ENCODE results near the gene HIPK2.

The HIPK2 gene

DNA sequence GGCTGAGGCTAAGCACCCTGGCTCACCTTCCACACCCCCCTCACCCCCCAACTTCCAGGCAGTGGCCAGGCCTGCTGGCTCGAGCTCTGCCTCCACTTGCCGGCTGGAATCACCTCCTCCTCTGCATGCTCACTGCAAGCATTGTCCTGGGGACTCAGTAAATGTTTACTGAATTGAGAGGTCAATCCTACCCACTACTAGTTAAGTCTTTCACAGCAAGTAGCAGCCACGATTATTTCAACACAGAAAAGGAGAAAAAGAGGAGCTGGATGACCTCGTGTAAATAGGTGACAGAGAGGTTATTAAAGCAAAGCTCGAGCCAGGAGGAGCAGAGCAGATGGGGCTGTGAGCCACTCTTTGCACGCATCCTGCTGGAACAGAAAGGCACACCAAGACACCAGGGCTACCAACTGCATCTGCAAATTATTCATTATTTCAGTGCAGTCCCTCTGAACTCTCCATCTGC, 32.1 kb downstream of the HIPK2 start:
- no peak overlapping the region for H3K9ac ChIP-seq (ENCODE audit: insufficient read length)
- H3K27ac ChIP-seq: no peak overlapping the region
- DNase-seq (ENCODE audit: low read depth, low spot score): no peak
- H3K9me3 ChIP-seq (ENCODE audit: low read depth, low read length): no peaks in the 10 kb centered on the region
- no peak for TF ChIP-seq FOXP2 (optimal IDR thresholded peaks at IDR 0.05; ENCODE audit: control extremely low read depth, extremely low read length, insufficient read depth)
- no peak for TF ChIP-seq POLR2AphosphoS5 (IDR thresholded peaks at IDR 0.05; ENCODE audit: borderline replicate concordance, low read depth, low read length)
- no peak for TF ChIP-seq EZH2 (IDR thresholded peaks at IDR 0.05)
- no peaks in the 10 kb centered on the region for H3K36me3 ChIP-seq (ENCODE audit: insufficient read depth, low read length)
- no peak overlapping the region for H3K4me3 ChIP-seq

GRCh38 chr7:139744768-139745677, 32.8 kb downstream of the HIPK2 start:
- H3K36me3 ChIP-seq (ENCODE audit: insufficient read depth, low read length): no peaks in the 10 kb centered on the region
- no peak overlapping the region for H3K4me3 ChIP-seq
- H3K27ac ChIP-seq: no peak overlapping the region
- TF ChIP-seq FOXP2 (optimal IDR thresholded peaks at IDR 0.05; ENCODE audit: control extremely low read depth, extremely low read length, insufficient read depth) (no peak), EZH2 (IDR thresholded peaks at IDR 0.05) (no peak), POLR2AphosphoS5 (IDR thresholded peaks at IDR 0.05; ENCODE audit: borderline replicate concordance, low read depth, low read length) (no peak)
- H3K9me3 ChIP-seq (ENCODE audit: low read depth, low read length): no peaks in the 10 kb centered on the region
- H3K9ac ChIP-seq (ENCODE audit: insufficient read length): no peak overlapping the region
- no peak for DNase-seq (ENCODE audit: low read depth, low spot score)

GRCh38 chr7:139743967-139744767, 33.6 kb downstream of the HIPK2 start:
- no peak overlapping the region for H3K9ac ChIP-seq (ENCODE audit: insufficient read length)
- H3K27ac ChIP-seq: no peak overlapping the region
- DNase-seq (ENCODE audit: low read depth, low spot score): no peak
- no peaks in the 10 kb centered on the region for H3K36me3 ChIP-seq (ENCODE audit: insufficient read depth, low read length)
- no peak overlapping the region for H3K4me3 ChIP-seq
- TF ChIP-seq POLR2AphosphoS5 (IDR thresholded peaks at IDR 0.05; ENCODE audit: borderline replicate concordance, low read depth, low read length) (no peak), FOXP2 (optimal IDR thresholded peaks at IDR 0.05; ENCODE audit: control extremely low read depth, extremely low read length, insufficient read depth) (no peak), EZH2 (IDR thresholded peaks at IDR 0.05) (no peak)
- no peaks in the 10 kb centered on the region for H3K9me3 ChIP-seq (ENCODE audit: low read depth, low read length)

GRCh38 chr7:139743267-139743966, 34.4 kb downstream of the HIPK2 start:
- Histone ChIP-seq H3K27ac (no peak overlapping the region), H3K9ac (ENCODE audit: insufficient read length) (no peak overlapping the region), H3K9me3 (ENCODE audit: low read depth, low read length) (no peaks in the 10 kb centered on the region), H3K36me3 (ENCODE audit: insufficient read depth, low read length) (no peaks in the 10 kb centered on the region), H3K4me3 (no peak overlapping the region)
- TF ChIP-seq POLR2AphosphoS5 (IDR thresholded peaks at IDR 0.05; ENCODE audit: borderline replicate concordance, low read depth, low read length) (no peak), FOXP2 (optimal IDR thresholded peaks at IDR 0.05; ENCODE audit: control extremely low read depth, extremely low read length, insufficient read depth) (no peak)
- no peak for DNase-seq (ENCODE audit: low read depth, low spot score)

- H3K9ac ChIP-seq (ENCODE audit: insufficient read length): no peak overlapping the region
- H3K4me3 ChIP-seq: no peak overlapping the region
- no peak for DNase-seq (ENCODE audit: low read depth, low spot score)
- TF ChIP-seq EZH2 (IDR thresholded peaks at IDR 0.05): no peak
- no peak for TF ChIP-seq POLR2AphosphoS5 (IDR thresholded peaks at IDR 0.05; ENCODE audit: borderline replicate concordance, low read depth, low read length)
- TF ChIP-seq FOXP2 (optimal IDR thresholded peaks at IDR 0.05; ENCODE audit: control extremely low read depth, extremely low read length, insufficient read depth): no peak
- H3K36me3 ChIP-seq (ENCODE audit: insufficient read depth, low read length): no peaks in the 10 kb centered on the region
- no peak overlapping the region for H3K27ac ChIP-seq
- no peaks in the 10 kb centered on the region for H3K9me3 ChIP-seq (ENCODE audit: low read depth, low read length)
Measured at GRCh38 chr7:139741789-139742344, 35.9 kb downstream of the HIPK2 start.

DNA sequence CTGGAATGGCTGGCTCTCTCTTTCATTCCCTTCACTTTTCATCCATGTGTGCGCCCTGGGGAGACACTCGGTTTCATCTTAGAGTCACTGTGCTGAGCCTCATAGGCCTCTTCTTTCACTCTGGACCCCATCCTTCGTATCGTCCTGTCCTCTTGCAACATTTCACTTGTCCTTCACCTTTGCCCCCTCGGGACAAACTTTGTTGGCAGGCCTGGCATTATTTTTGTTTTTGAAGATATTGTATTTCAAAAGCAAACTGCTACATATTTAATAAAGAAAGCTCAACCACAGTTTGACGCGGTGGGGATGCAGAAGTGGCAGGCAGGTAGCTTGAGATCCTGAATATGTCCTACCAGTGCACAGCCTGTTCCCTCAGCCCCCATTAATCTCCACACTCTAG, 36.6 kb downstream of the HIPK2 start:
- Histone ChIP-seq H3K36me3 (ENCODE audit: insufficient read depth, low read length) (no peaks in the 10 kb centered on the region), H3K4me3 (no peak overlapping the region), H3K9ac (ENCODE audit: insufficient read length) (no peak overlapping the region), H3K27ac (no peak overlapping the region), H3K9me3 (ENCODE audit: low read depth, low read length) (no peaks in the 10 kb centered on the region)
- TF ChIP-seq EZH2 (IDR thresholded peaks at IDR 0.05) (no peak), FOXP2 (optimal IDR thresholded peaks at IDR 0.05; ENCODE audit: control extremely low read depth, extremely low read length, insufficient read depth) (no peak), POLR2AphosphoS5 (IDR thresholded peaks at IDR 0.05; ENCODE audit: borderline replicate concordance, low read depth, low read length) (no peak)
- no peak for DNase-seq (ENCODE audit: low read depth, low spot score)

DNA sequence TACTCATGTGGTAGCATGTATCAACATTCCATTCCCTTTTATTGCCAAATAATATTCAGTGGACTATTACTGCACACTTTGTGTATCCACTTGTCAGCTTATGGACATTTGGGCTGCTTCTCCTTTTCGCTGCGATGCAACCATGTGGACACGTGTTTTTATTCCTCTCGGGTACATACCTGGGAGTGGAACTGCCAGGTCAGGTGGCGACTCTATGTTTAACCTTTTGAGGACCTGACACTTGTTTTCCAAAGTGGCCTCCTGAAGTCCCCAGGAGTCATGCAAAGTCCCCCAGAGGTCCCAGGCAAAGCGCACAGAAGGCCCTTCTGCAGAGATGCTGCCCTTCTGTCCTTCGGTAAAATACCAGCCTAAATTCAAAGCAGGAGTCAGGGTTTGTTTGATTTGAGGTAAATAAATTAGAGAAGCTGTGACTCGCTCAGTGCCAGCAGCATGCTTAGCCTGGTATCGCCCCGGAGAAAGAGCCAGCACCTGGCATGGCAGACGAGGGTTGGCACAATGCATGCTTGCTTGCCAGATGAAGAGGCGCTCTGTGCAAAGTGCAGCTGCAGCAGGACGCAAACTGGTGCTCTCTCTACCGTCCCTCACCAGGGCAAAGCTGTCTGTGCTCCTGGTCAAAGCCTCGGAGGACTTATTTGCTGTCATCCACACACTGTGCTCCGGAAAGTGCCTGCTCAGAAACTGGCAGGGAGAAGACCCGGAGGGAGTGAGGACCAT, 37.8 kb downstream of the HIPK2 start:
- no peak for TF ChIP-seq POLR2AphosphoS5 (IDR thresholded peaks at IDR 0.05; ENCODE audit: borderline replicate concordance, low read depth, low read length)
- TF ChIP-seq EZH2 (IDR thresholded peaks at IDR 0.05): no peak
- no peak for TF ChIP-seq FOXP2 (optimal IDR thresholded peaks at IDR 0.05; ENCODE audit: control extremely low read depth, extremely low read length, insufficient read depth)
- no peak for DNase-seq (ENCODE audit: low read depth, low spot score)
- no peak overlapping the region for H3K9ac ChIP-seq (ENCODE audit: insufficient read length)
- no peaks in the 10 kb centered on the region for H3K9me3 ChIP-seq (ENCODE audit: low read depth, low read length)
- no peak overlapping the region for H3K4me3 ChIP-seq
- no peak overlapping the region for H3K27ac ChIP-seq
- no peaks in the 10 kb centered on the region for H3K36me3 ChIP-seq (ENCODE audit: insufficient read depth, low read length)
